ENCODE data around the gene IGF2R. TPM values are rescaled to one million over a fixed set of nuclear protein-coding genes. Genes with fewer than 3 reads are reported as not detected.

IGF2R gene
- total RNA-seq, 1 experiment from 2014 or later, result 31.5 TPM

- no peaks in the 10 kb centered on the region for H4K20me1 ChIP-seq (ENCODE audit: low read length)
- CTCF ChIA-PET, result no interaction called here
- no peak overlapping the region for H3K27ac ChIP-seq (ENCODE audit: low read length)
- TF ChIP-seq EZH2phosphoT487 (IDR thresholded peaks at IDR 0.05; ENCODE audit: borderline replicate concordance, low read length) (no peak), EZH2 (IDR thresholded peaks at IDR 0.05; ENCODE audit: low read length, unreplicated experiment) (no peak), CTCF (conservative IDR thresholded peaks at IDR 0.05; ENCODE audit: low read depth, low read length) (no peak)
- H3K36me3 ChIP-seq (ENCODE audit: low read depth, low read length), result no peaks in the 10 kb centered on the region
- H3K79me2 ChIP-seq (ENCODE audit: low read length), result no peaks in the 10 kb centered on the region
- intact Hi-C loops (cut with micrococcal nuclease), result loop anchor here (5.0 kb wide), 1 partner anchor 60 kb away; no protein-coding TSS in a partner anchor
- no peaks in the 10 kb centered on the region for H3F3A ChIP-seq (ENCODE audit: low read length, unreplicated experiment)
- ATAC-seq (no peak), DNase-seq (no peak)
- H3K27me3 ChIP-seq (ENCODE audit: low read length), result no peaks in the 10 kb centered on the region
- H3K9ac ChIP-seq (ENCODE audit: low read length), result no peak overlapping the region
- POLR2A ChIA-PET (ENCODE audit: unreplicated experiment), result no interaction called here
- no TSS peak for BruUV-seq (replicated peaks)
- H3K4me2 ChIP-seq (ENCODE audit: low read length), result no peak overlapping the region
- no peak overlapping the region for H3K4me3 ChIP-seq (ENCODE audit: low read length)
- H3K9me3 ChIP-seq (ENCODE audit: low read length), result no peaks in the 10 kb centered on the region
- H3K9me2 ChIP-seq (replicated peaks; ENCODE audit: low read length), result no peaks in the 10 kb centered on the region
- H3K4me1 ChIP-seq (ENCODE audit: insufficient read depth, low read length), result peaks cover 31% of the 10 kb centered on the region
- no peak overlapping the region for H2AFZ ChIP-seq (ENCODE audit: low read length)
Observed at GRCh38 chr6:160142115-160142715, 173.3 kb downstream of the IGF2R start.

- Histone ChIP-seq H3K36me3 (ENCODE audit: low read depth, low read length) (no peaks in the 10 kb centered on the region), H3K4me1 (ENCODE audit: insufficient read depth, low read length) (peaks cover 5% of the 10 kb centered on the region), H3K9me3 (ENCODE audit: low read length) (no peaks in the 10 kb centered on the region), H3K79me2 (ENCODE audit: low read length) (no peaks in the 10 kb centered on the region), H3K4me2 (ENCODE audit: low read length) (no peak overlapping the region), H3F3A (ENCODE audit: low read length, unreplicated experiment) (no peaks in the 10 kb centered on the region), H3K27me3 (ENCODE audit: low read length) (no peaks in the 10 kb centered on the region), H4K20me1 (ENCODE audit: low read length) (no peaks in the 10 kb centered on the region), H3K9ac (ENCODE audit: low read length) (no peak overlapping the region), H2AFZ (ENCODE audit: low read length) (no peak overlapping the region), H3K4me3 (ENCODE audit: low read length) (no peak overlapping the region), H3K9me2 (replicated peaks; ENCODE audit: low read length) (no peaks in the 10 kb centered on the region), H3K27ac (ENCODE audit: low read length) (no peak overlapping the region)
- ChIA-PET POLR2A (ENCODE audit: unreplicated experiment) (no interaction called here), CTCF (no interaction called here)
- intact Hi-C loops (cut with micrococcal nuclease), result no loop called here
- DNase-seq (no peak), ATAC-seq (no peak)
- BruUV-seq (replicated peaks), result no TSS peak
- TF ChIP-seq CTCF (conservative IDR thresholded peaks at IDR 0.05; ENCODE audit: low read depth, low read length) (no peak), EZH2phosphoT487 (IDR thresholded peaks at IDR 0.05; ENCODE audit: borderline replicate concordance, low read length) (no peak), EZH2 (IDR thresholded peaks at IDR 0.05; ENCODE audit: low read length, unreplicated experiment) (no peak)
Observed at GRCh38 chr6:160146454-160147145, 177.7 kb downstream of the IGF2R start.

GRCh38 chr6:160147146-160147536 is 178.3 kb downstream of the IGF2R start:
- H3K4me1 ChIP-seq (ENCODE audit: insufficient read depth, low read length), result no peaks in the 10 kb centered on the region
- no peaks in the 10 kb centered on the region for H3K27me3 ChIP-seq (ENCODE audit: low read length)
- H3K4me2 ChIP-seq (ENCODE audit: low read length), result no peak overlapping the region
- H3K27ac ChIP-seq (ENCODE audit: low read length), result no peak overlapping the region
- H3K9me2 ChIP-seq (replicated peaks; ENCODE audit: low read length), result no peaks in the 10 kb centered on the region
- H3K4me3 ChIP-seq (ENCODE audit: low read length), result no peak overlapping the region
- H3K79me2 ChIP-seq (ENCODE audit: low read length), result no peaks in the 10 kb centered on the region
- no TSS peak for BruUV-seq (replicated peaks)
- DNase-seq, result no peak
- ATAC-seq, result no peak
- H3F3A ChIP-seq (ENCODE audit: low read length, unreplicated experiment), result no peaks in the 10 kb centered on the region
- H3K9ac ChIP-seq (ENCODE audit: low read length), result no peak overlapping the region
- POLR2A ChIA-PET (ENCODE audit: unreplicated experiment), result interaction anchor here (0.7 kb wide), 1 partner anchor 31 kb away, joined by 4 read pairs; no protein-coding TSS in a partner anchor
- H3K9me3 ChIP-seq (ENCODE audit: low read length), result no peaks in the 10 kb centered on the region
- H3K36me3 ChIP-seq (ENCODE audit: low read depth, low read length), result no peaks in the 10 kb centered on the region
- intact Hi-C loops (cut with micrococcal nuclease), result no loop called here
- CTCF ChIA-PET, result no interaction called here
- no peaks in the 10 kb centered on the region for H4K20me1 ChIP-seq (ENCODE audit: low read length)
- H2AFZ ChIP-seq (ENCODE audit: low read length), result no peak overlapping the region
- TF ChIP-seq EZH2phosphoT487 (IDR thresholded peaks at IDR 0.05; ENCODE audit: borderline replicate concordance, low read length), result no peak
- TF ChIP-seq EZH2 (IDR thresholded peaks at IDR 0.05; ENCODE audit: low read length, unreplicated experiment), result no peak
- no peak for TF ChIP-seq CTCF (conservative IDR thresholded peaks at IDR 0.05; ENCODE audit: low read depth, low read length)
